NCI-H82 treated with DMSO at 0.1 percent for 48 hours (cell line): ENCODE data around the gene LLCFC1.
"Not testable (repeated sequence)": the region's sequence is repeated elsewhere in the genome, so short reads cannot be mapped to it uniquely, and the experiment has no call there.

Source experiments
- DNase-seq: peaks from one replicate; lab custom pipeline; 2025; ENCODE audit not compliant: unreplicated experiment; lab: John Stamatoyannopoulos, UW

Gene LLCFC1

GRCh38 chr7:142941541-142941940 is 2.3 kb downstream of the LLCFC1 start:
- no peak for DNase-seq

GRCh38 chr7:142942746-142943145 is 3.5 kb downstream of the LLCFC1 start:
- no peak for DNase-seq

- DNase-seq = no peak
Measured at GRCh38 chr7:142943706-142944268, 4.5 kb downstream of the LLCFC1 start.

GRCh38 chr7:142945001-142945400 is 5.7 kb downstream of the LLCFC1 start:
- DNase-seq = no peak

GRCh38 chr7:142948603-142949002 is 9.3 kb downstream of the LLCFC1 start:
- no peak for DNase-seq

GRCh38 chr7:142950235-142950634 is 11.0 kb downstream of the LLCFC1 start:
- DNase-seq = no peak

- DNase-seq = no peak
Measured at GRCh38 chr7:142954680-142955268, 15.5 kb downstream of the LLCFC1 start.

DNA sequence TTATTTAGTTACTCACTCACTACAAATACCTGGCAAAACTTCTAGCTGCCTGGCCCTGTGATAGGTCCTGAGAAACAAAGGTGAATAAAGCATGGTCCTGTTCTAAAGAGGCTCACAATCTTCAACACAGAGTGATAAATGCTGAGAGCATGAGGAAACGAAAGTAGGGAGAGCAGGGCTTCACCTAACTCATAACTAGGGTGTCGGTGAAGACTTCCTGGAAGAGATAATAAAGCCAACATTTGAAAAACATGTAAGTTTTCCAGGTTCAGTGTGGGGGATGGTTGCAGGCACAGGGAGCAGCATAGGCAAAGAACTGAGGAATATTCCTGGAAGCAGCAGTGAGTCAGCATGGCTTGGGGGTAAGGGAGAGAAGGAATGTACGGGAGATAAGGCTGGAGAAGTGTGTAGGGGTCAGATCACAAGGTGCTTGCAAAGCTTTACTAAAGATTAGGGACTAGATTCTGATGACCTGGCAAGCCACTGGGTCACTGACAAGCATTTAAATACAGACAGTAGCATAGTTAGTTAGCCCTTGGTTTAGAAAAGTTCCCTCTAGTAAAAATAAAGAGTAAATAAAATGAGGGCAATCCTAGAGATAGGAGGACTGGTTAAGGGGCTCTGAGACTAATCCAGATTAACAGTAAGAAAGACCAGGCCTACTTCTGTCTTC is 17.8 kb downstream of the LLCFC1 start:
- DNase-seq = no peak

- DNase-seq = no peak
Measured at GRCh38 chr7:142957723-142958122, 18.4 kb downstream of the LLCFC1 start.

DNA sequence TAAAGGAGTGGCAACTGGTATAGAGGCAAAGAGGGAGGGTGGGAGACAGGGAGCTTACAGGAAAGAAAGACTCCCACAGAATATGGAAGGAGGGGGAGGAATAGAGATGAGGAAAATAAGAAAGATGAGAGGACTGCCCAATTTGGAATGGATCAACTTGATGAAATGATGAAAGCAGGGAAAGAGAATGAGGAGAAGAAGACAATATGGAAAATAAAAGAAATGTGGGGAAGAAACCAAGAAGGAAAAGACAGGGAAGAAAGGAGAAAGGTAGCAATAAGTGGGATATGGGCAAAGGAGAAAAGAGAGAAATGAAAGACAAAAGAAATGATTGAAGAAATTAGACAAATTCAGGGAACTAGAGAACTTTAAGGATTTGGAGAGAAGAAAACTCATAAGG is 19.9 kb downstream of the LLCFC1 start:
- DNase-seq = no peak

- DNase-seq = no peak
Measured at GRCh38 chr7:142960955-142961512, 21.8 kb downstream of the LLCFC1 start.

- no peak for DNase-seq
Measured at GRCh38 chr7:142961595-142961972, 22.3 kb downstream of the LLCFC1 start.

- DNase-seq = peak; percentile 66
Measured at GRCh38 chr7:142961973-142962926, 23.0 kb downstream of the LLCFC1 start, which contains the start of gene KEL. Gene KEL, minus strand, starts transcription at chr7:142962363. Its CDS starts 157 bp downstream, at chr7:142962206.

GRCh38 chr7:142962991-142963390 is 23.7 kb downstream of the LLCFC1 start:
- no peak for DNase-seq

GRCh38 chr7:142963993-142964392 is 24.7 kb downstream of the LLCFC1 start:
- no peak for DNase-seq

- no peak for DNase-seq
Measured at GRCh38 chr7:142964502-142965246, 25.4 kb downstream of the LLCFC1 start.

DNA sequence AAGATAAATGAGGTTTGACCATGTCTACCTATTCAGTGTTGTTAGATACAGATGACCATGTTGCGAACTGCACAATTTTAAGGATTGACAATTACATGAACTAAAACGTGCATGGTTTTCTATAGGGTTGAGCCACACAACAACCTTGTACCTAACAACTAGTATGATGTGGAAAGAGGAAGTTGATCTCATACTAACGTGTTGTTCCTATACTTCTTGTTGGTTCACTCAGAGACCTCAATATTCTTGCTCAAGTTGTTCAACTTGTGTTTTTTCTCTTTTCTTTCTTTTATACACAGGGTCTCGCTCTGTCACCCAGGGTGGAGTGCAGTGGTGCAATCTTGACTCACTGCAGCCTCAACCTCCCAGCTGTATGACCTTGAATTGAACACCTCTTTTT is 28.9 kb downstream of the LLCFC1 start:
- no peak for DNase-seq

DNA sequence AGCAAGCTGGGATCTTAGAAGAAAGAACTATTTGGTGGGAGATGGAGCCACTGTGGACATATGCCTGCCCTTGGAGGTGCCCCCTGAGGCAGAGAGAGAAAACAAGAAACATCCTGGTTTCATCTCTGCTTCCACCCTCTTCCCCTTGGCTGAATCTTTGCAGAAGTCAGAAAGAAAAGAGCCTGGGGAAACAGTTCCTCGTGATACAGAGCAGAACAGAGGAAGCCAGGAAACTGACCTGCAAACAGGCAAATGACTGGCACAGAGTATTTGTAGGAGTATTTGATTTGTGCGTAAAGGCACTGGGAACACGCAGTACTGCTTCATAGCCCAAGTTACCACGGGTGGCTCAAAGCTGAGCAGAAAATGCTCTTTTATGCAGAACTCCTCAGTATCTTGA is 29.9 kb downstream of the LLCFC1 start:
- no peak for DNase-seq

DNA sequence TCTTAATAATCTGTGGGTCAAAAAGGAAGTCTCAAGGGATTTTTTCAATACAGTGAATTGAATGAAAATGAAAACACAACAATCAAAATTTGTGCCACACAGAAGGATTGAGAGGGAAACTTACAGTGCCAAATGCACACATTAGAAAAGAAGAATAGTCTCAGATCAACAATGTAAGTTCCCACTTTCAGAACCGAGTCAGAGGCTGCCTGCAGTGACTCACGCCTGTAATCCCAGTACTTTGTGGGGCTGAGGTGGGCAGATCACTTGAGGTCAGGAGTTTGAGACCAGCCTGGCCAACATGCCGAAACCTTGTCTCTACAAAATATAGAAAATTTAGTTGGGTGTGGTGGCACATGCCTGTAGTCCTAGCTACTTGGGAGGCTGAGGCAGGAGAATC is 35.3 kb downstream of the LLCFC1 start:
- no peak for DNase-seq

- DNase-seq = not testable (repeated sequence)
Measured at GRCh38 chr7:142978402-142978801, 39.1 kb downstream of the LLCFC1 start.
